Stimulated activated CD4-positive, alpha-beta T cell treated with anti-CD3 and anti-CD28 coated beads, Interleukin-15, amount 100 ng/mL, for 48 hours (primary cell): Measurements from ENCODE around the gene CHMP5.

ENCODE experiments used
- DNase-seq, 2 donors: peaks; one replicate each; pipeline ENCODE4 v3.0.0-alpha.2; 2020; ENCODE audit warnings: low read depth in 2 of 2

The CHMP5 gene

DNA sequence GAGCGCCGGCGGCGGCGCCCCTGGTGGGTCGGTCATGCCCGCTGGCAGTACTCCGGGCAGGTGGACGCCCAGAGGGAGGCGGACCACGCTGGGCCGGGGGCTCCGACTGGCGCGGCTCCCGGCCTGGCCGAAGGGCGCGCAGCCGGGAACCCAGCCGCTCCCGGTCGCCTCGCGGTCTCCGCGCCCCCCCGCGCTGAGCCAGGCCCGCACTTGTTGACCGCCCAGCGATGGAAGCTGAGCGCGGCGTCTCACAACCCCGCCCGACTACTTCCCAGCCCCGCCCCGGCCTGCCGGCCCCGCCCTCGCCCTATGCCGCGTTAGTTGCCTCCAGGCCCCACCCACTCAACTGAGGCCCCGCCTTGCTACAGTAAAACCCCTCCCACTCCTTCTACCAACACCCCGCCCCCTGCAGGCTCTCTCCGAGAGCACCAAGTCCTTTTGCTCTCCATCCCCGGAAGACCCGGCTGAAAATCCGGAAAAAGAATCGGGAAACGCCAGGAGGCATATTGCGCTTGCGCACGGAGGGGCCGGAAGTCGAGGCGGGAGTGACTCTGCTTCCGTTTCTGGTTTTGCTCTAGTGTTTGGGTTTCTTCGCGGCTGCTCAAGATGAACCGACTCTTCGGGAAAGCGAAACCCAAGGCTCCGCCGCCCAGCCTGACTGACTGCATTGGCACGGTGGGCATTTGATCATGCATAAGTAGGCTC is at the start of gene CHMP5, which contains the start of gene BAG1:
Gene CHMP5 (plus strand): TSS at position 577 of the 705 bp plus-strand sequence. CDS start 30 bp downstream, at position 607.
Gene BAG1 (minus strand): TSS at position 236 of the 705 bp plus-strand sequence.
- DNase-seq, result peak; percentile 100

DNA sequence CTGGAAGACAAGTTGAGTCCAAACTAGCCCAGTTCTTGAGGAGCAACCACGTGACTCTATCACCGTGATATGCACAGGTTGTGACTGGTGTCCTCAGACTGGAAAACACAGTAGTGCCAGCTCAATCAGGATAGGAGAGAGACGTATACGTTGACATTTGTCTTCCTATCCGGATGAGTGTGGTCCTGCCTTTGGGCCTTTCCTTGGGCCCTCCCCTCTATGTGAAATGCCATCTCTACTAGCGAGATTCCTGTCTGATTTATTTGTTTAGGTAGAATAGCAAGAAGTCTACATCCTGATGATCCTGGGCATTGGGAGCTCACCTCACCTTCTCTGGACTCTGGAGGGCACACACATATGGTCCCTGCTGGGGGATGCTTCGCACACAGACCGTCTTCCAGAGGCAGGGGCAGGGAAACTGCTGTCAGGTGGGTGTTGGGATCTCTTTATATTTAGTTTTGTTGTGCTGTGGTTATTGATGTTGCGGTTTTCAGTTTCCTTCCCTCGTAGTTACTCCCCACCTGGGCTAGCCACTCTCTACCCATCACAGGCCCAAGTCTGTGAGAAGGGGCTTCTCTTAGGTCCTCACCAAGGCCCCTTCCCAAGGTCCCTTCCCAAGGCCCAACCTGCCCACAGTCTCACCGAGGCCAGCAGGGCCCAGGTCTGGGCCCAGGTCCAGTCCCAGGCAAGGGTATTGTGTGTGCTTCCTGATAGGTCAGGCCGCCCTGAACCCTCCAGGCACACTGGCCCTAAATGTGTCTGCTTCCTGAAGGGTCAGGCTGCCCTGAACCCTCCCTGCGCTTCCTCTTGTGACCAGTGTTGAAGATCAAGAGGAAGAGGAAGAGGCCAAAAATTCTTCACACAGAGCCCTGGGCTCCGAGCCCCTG is 43.9 kb upstream of the CHMP5 start:
- DNase-seq, result no peak

DNA sequence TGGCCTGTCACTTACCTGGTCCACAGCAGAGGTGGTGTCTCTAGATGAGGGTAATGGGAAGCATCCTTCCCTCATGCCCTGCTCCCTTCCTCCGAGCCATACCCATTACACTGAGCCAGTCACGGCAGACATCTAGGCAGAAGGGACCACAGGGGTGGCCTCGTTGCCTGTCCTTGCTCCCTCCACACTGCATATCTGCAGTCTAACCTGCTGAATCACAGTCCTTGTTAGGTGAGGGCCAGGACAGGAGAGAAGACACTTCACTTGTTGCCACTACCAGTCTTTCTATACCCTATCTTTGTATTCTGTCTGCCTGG is 43.3 kb upstream of the CHMP5 start:
- no peak for DNase-seq

DNA sequence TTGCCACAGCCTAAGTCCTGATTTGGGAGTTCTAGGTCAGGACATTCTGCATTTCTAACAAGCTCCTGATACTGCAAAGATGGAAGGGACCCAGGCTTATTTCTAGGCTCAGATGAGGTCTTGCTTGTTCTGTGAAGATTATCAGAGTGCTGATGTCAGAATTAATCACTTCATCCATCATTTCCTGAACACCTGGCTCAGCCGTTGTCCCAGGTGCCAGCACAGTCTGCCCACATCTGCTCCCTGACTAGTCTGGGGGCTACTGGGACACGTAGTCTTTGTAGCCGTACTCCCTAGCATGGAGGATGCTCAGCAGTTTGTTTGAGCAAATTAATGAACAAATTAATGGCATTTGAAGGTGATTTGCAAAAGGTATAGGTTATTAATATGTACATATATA is 42.8 kb upstream of the CHMP5 start:
- no peak for DNase-seq

DNA sequence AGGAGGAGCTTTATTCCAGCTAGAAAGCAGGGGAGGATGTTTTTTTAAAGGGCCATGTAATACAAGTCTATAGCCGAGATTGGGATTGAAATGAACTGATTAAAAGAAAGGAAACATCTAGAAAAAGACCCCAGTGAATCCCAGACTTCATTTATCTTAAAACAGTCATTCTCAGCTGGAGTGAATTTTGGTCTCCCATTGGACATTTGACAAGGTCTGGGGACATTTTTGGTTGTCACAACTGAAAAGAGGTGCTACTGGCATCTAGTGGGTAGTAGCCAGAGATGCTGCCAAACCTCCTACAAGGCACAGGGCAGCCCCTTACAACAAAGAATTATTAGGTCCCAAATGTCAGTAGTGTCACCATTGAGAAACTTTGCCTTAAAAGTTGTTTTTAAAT is 41.2 kb upstream of the CHMP5 start:
- DNase-seq, result no peak

DNA sequence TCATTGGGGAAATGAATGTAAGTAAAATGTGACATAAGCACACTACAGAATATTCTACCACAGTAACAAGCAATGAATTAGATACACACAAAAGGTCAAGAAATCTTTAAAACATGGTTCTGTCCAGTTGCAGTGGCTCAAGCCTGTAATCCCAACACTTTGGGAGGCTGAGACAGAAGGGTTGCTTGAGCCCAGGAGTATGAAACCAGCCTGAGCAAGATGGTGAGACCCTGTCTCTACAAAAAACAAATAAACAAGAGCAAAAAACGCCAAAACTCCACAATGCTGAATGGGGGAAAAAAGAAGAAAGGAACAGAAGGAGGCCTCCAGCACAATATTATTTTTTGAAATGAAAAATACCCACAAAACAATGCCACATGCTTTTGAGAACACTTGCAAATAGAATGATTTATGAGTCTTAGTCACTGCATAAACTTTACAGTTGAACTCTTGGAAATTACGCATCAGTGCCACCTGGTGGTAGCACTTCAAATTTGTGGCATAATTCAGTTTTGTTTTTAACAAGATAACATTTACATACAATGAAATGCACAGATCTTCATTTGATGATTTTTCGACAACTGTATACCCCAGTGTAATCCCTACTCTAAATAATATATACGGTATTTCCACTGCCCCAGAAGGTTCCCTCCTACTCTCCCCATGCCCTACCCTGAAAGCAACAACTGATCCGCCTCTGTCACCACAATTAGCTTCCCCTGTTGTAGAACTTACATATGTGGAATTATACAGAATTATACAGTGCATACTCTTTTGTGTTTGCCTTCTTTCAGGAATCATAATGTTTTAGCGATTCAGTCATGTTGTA is 39.3 kb upstream of the CHMP5 start:
- peak; percentile 39 to 59 for DNase-seq

DNA sequence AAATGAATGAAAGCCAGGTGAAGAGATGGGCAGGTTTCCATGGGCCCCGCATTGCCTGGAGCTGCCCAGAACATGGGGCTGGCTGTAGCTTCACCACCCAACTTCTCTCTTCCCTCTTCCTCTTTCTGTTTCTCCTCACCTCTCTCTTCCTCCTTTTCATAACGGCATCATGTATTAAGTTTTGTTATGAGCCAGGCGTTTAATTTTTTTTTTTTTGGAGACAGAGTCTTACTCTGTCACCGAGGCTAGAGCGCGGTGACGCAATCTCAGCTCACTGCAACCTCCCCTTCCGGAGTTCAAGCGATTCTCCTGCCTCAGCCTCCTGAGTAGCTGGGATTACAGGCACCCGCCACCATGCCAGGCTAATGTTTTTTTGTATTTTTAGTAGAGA is 37.8 kb upstream of the CHMP5 start:
- DNase-seq, result no peak

DNA sequence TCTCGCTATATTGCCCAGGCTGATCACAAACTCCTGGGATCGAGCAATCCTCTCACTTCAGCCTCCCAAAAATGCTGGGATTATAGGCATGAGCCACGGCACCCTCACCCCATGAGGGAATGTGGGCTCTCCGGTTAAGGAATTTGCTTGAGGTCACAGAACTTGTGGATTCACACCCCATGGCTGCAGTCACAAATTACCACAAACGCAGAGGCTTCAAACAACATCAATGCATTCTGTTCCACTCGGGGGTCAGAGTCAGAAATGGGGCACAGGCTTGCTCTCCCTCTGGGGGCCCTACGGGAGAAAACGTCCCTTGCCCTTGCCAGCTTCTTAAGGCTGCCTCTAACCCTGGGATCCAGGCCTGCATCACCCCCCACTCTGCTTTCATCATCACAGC is 37.1 kb upstream of the CHMP5 start:
- no peak for DNase-seq

DNA sequence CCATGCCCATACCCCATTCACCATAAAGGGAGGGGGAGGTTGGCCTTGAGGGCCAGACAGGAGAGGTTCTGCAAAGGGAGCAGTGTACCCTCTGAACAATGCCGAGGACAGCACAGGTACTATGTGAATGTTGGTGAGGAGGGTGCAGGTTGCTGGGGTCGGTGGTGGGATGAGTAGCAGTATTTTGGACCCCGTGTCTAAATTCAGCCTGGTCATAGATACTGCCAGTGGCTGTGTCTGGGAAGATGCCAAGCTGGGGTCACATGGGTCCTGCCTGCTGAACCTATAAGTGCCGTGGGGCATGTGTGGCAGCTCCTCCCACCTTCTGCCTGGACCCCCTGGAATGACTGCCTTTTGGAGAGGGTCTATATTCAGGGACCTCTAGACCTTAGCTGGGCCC is 36.2 kb upstream of the CHMP5 start:
- DNase-seq, result no peak

DNA sequence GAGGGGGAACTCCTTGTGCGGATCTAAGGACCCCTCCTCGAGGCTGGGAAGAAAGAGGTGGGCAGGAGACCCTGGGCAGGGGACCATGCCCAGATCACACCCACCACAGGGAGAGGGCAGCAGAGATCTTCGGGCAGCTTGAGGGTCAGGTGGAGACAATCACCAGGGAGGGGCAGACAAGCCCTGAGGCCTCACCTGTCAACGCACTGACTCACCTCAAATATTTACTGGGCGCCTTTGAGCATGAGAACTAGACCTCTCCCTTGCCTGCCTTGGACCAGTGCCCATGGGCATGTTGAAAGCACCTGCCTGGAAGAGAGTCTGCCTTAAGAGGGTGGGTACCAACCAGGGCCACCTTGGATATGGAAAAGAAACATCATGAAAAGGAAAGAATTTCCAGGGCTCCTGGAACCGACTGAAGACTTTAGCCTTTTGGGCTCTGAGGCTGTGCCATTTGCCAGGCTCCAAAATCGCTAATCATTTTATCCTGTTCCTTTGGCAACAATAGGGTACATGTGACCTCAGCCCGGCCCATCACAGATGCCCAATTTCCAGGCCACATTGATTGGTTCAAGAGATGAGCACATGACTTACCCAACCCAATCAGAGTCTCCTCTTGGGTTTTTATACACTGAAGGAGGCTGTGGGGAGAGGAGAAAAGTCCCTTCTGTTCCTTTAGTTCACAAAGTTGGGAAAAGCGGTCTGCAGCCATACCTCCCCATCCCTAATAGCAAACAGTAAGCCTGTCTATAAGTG is 35.3 kb upstream of the CHMP5 start:
- no peak for DNase-seq

DNA sequence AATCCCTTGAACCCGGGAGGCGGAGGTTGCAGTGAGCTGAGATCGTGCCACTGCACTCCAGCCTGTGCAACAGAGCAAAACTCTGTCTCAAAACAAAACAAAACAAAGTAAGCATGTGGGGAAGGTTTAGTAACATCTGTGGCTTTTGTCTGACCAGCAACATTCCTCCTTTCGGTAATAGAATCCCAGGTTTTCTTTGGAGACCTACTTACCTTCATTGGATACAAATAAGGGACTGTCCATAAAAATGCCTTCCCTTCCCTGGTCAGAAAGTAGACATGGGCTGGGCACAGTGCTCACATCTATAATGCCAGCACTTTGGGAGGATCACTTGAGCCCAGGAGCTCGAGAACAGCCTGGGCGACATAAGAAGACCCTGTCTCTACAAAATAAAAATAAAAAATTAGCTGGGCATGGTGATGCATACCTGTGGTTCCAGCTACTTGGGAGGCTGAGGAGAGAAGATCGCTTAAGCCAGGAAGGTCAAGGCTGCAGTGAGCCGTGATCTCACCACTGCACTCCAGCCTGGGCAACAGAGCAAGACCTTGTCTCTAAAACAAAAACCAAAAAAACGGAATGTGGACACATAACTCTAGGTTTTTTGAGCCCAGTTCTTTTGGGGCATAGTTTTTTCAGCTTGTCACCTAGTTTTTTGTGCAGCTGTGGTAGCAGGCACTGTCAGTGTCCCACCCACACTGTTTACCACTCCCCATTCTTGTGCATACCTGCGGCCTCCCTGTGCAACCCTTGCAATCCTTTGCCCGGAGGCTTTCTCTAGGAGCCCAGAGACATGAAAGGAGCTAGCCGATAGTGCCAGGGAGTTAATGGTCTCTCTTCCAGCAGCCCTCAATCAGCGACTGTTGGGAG is 33.9 kb upstream of the CHMP5 start:
- DNase-seq, result no peak

DNA sequence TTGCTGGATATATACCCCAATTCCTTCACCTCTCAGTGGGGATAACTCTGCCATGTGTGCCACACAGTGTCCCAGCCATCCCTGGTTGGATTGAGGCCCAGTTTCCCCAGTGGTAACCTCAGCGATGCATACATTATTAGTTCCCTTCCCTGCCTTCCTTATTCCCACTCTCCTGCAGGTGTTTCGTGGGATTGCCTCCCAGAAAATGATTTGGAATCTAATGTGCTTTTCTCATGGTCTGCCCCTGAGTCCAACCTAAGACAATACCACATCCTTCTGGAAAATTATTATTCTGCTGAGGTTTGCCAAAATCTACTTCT is 33.3 kb upstream of the CHMP5 start:
- DNase-seq, result no peak

DNA sequence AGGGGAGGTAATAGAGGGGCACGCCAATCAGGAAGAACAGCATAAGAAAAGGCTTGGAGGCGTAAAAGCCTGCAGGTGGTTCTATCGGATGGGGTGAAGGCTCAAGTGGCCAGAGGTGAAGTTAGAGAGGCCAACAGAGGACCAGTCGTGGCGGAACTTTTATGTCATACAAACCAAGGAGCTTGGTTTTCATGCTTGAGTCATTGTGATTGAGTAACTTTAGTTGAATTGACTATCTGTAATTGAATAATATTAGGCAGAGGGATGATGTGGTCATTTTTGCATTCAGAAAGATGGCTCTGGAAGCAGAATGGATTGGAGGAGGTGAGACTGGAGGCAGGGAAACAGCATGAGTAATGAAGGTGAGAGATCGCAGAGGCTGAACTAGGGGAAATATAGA is 32.0 kb upstream of the CHMP5 start:
- DNase-seq, result no peak

DNA sequence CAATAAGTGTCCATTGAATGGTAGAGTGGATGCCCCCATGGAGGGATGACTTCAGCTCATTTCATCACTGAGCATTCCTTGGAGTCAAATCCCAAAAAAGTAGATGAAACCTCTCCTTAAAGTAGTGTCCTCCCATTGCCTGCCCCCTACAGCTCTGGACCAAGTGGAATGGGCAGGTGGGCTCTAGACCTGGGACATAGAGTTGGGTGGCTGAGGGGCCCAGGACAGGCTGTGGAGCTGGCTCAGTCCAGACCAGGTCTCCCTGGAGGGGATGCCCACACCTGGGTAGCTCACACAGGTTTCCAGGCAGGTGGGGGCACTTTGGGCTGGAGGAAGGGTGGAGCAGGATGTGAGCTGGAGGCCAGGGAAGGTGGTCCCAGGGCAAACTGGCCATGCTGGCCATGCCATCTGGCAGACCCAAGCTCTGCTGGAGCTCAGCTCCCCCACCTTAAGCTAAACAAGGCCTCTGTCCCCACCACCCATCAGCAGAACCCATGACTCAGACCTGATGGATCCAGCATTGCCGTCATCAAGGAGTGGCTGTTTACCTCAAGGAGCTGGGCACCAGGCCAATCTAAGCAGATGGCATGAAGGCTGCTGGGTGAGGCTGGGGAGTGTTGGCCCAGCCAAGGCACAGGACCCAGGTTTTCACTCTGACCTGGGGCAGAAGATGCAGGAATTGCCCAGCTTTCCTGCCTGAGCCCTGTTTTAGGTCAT is 31.1 kb upstream of the CHMP5 start:
- no peak for DNase-seq

DNA sequence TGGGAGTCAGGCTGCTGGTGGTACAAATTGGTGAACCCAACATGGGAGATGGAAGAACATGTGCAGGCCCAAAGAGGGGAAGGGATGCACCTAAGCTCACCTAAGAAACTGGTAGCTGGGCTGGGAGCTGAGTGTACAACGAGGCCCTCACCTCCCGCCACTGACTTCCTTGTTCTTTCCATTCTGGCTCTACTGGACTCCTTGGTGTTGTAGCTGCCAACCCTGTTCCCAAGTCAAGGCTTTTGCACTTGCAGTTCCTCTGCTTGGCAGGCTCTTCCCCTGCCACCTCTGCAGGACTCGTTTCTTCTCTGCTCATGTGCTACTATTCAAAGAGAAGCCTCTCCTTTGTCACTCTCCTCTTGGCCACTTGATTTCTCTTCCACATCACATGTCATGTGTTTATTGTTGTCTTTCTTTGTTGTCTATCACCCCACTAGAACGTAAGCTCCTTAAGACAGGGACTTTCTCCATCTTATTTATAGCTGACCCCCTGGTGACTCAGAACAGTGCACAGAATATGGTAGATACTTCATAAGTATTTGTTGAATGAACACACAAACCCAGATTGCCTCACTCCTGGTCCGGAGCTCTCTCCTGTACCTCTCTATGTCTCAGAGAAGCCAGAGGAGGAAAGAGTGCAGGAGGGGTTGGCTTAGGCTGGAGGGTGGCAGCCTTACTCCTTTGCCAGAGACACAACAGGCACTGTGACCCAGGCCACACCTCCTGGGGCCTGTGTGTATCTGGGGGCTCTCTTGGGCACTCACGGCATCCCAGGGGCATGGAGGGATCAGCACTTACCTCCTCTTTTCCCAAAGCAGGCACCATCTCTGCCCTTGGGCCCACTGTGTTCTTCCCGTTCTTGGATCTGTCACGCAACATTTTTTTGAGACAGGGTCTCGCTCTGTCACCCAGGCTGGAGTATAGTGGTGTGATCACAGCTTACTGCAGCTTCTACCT is 30.1 kb upstream of the CHMP5 start:
- no peak for DNase-seq

DNA sequence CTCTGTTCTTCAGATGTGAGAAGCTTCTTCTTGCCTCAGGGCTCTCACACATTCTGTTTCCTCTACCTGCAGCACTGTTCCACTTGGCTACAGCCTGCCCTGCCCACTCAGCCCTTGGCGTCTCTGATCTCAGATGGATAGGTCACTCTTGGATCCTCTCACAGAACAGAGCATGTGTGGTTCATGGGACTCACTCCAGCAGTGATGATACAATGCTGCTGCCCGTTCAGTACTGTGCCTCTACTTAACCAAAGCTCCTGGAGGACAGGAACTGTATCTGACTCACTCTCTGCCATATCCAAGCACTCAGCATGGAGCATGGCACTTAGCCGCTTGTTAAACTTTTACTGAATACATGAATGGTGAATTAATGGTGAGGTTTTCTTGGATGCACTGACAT is 28.3 kb upstream of the CHMP5 start:
- DNase-seq, result no peak

DNA sequence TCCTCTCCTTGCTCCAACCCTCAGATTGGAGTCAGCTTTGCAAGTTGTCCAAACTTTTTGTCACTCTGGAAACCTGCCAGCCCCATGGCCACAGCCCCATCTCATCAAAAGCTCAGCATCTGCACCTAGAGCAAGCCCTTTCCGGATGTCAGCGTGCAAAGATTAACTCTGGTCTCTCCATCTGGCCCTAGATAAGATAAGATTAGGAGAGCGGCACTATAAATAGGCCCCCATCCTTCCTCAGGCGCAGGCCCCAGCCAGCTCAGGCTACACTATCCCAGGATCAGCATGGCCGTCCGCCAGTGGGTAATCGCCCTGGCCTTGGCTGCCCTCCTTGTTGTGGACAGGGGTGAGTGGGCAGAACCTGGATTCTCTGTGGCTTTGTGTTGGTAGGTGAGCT is 24.9 kb upstream of the CHMP5 start, which contains the start of gene SPINK4:
Gene SPINK4 (plus strand): TSS at position 247 of the 400 bp plus-strand sequence. CDS start 42 bp downstream, at position 289.
- no peak for DNase-seq

DNA sequence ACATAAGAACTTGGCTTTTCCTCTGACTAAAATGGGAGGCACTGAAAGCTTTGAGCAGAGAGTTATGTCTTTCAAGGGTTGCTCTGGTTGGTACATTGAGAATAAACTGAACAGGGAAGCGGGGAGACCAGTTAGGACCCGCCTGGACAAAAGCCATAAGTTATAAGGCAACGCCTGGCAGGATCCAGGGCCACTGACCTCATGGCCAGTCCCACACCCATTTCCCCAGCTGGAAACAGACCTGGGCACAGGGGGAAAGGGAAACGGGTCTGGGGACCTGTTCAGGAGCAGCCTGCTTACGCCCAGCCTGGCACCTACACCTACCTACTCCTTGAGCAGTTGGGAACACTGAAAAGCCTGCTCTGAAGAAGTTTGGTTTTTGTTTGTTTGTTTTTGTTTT is 23.6 kb upstream of the CHMP5 start:
- DNase-seq, result no peak

DNA sequence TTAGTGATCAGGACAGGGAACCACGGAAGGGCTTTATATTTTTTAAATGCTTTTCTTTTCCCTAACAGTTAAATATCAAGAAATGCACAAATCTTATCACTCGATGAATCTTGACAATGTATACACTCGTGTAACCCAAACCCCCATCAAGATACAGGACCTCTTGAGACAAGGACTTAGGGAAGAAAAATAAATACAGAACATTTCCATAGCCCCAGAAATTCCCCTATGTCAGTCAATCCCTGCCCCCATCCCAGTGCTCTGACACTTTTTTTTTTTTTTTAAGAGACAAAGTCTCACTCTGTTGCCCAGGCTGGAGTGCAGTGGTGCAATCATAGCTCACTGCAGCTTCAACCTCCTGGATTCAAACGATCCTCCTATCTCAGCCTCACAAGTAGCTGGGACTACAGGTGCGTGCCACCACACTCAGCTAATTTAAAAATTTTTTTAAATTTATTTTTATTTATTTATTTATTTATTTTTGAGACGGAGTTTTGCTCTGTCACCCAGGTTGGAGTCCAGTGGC is 22.2 kb upstream of the CHMP5 start:
- DNase-seq, result no peak
